ENCODE measurements around the gene PTPN1.
A peak's percentile ranks its signal among the peaks of the same experiment; 100 is the strongest.
"Not testable (repeated sequence)": the region's sequence is repeated elsewhere in the genome, so short reads cannot be mapped to it uniquely, and the experiment has no call there.

PTPN1 gene

GRCh38 chr20:50482396-50482981, 27.7 kb upstream of the PTPN1 start:
- DNase-seq: no peak

GRCh38 chr20:50484271-50484976, 25.8 kb upstream of the PTPN1 start:
- DNase-seq: no peak

GRCh38 chr20:50487397-50487796, 22.8 kb upstream of the PTPN1 start:
- DNase-seq: no peak

- DNase-seq: no peak
Measured at GRCh38 chr20:50488236-50488806, 21.9 kb upstream of the PTPN1 start.

- DNase-seq: no peak
Measured at GRCh38 chr20:50491168-50491567, 19.0 kb upstream of the PTPN1 start.

- DNase-seq: no peak
Measured at GRCh38 chr20:50491926-50492634, 18.1 kb upstream of the PTPN1 start.

- no peak for DNase-seq
Measured at GRCh38 chr20:50493881-50494253, 16.3 kb upstream of the PTPN1 start.

GRCh38 chr20:50494428-50494827, 15.8 kb upstream of the PTPN1 start:
- no peak for DNase-seq

- DNase-seq: no peak
Measured at GRCh38 chr20:50496773-50497385, 13.3 kb upstream of the PTPN1 start.

GRCh38 chr20:50498071-50498776, 12.0 kb upstream of the PTPN1 start:
- DNase-seq: no peak

- DNase-seq: no peak
Measured at GRCh38 chr20:50499938-50500337, 10.2 kb upstream of the PTPN1 start.

GRCh38 chr20:50501972-50502745, 8.0 kb upstream of the PTPN1 start:
- no peak for DNase-seq

- DNase-seq: no peak
Measured at GRCh38 chr20:50504231-50504823, 5.9 kb upstream of the PTPN1 start.

- DNase-seq: no peak
Measured at GRCh38 chr20:50506270-50506579, 4.0 kb upstream of the PTPN1 start.

GRCh38 chr20:50507745-50508144, 2.4 kb upstream of the PTPN1 start:
- not testable (repeated sequence) for DNase-seq

GRCh38 chr20:50508171-50508755, 1.9 kb upstream of the PTPN1 start:
- no peak for DNase-seq

GRCh38 chr20:50510706-50511542, 741 bp downstream of the PTPN1 start:
- DNase-seq: peak; percentile 10

GRCh38 chr20:50512323-50512722, 2.1 kb downstream of the PTPN1 start:
- DNase-seq: no peak

GRCh38 chr20:50513169-50514034, 3.2 kb downstream of the PTPN1 start:
- DNase-seq: no peak

- DNase-seq: no peak
Measured at GRCh38 chr20:50514035-50514337, 3.8 kb downstream of the PTPN1 start.
